HepG2 (cell line): ENCODE data around the gene POLDIP3. TPM values are rescaled to one million over a fixed set of nuclear protein-coding genes. Genes with fewer than 3 reads are reported as not detected.
A peak's percentile ranks its signal among the peaks of the same experiment; 100 is the strongest.

Experiments used
- ARHGAP35 ChIP-seq: sonication (generic); formaldehyde crosslinking; IDR thresholded peaks from 2 replicates; pipeline ENCODE4 v1.9.0; 2022; ENCODE audit warnings: mild to moderate bottlenecking, inconsistent platforms, moderate library complexity, missing genetic modification reagents, borderline replicate concordance
- CHD4 ChIP-seq: fragments of 200-600 bp; sonication (generic); IDR thresholded peaks from 2 replicates; pipeline ENCODE4 v1.7.0; 2017; ENCODE audit warnings: mild to moderate bottlenecking, low read length, borderline replicate concordance
- MTF1 ChIP-seq: sonication (generic); formaldehyde crosslinking; IDR thresholded peaks from 2 replicates; pipeline ENCODE4 v1.5.0; 2020; ENCODE audit warnings: missing genetic modification reagents
- MXI1 ChIP-seq: IDR thresholded peaks from 3 replicates; pipeline ENCODE4 v1.6.1; 2012; ENCODE audit warnings: low read depth, low read length, inconsistent platforms, borderline replicate concordance
- RFX5 ChIP-seq: IDR thresholded peaks from 2 replicates; pipeline ENCODE4 v1.6.1; 2011; ENCODE audit warnings: low read depth, low read length, improper control_type of control experiment
- SMAD3 ChIP-seq: sonication (generic); formaldehyde crosslinking; IDR thresholded peaks from 2 replicates; pipeline ENCODE4 v1.4.0; 2020; ENCODE audit warnings: missing genetic modification reagents
- ZFP36L2 ChIP-seq: sonication (generic); formaldehyde crosslinking; IDR thresholded peaks from 2 replicates; pipeline ENCODE4 v1.4.0; 2020; ENCODE audit warnings: missing genetic modification reagents
- ZFP41 ChIP-seq: sonication (generic); formaldehyde crosslinking; IDR thresholded peaks from 2 replicates; pipeline ENCODE4 v1.4.0; 2020; ENCODE audit warnings: mild to moderate bottlenecking, missing genetic modification reagents, borderline replicate concordance
- ZNF34 ChIP-seq: sonication (generic); formaldehyde crosslinking; IDR thresholded peaks from 2 replicates; pipeline ENCODE4 v1.4.0; 2020; ENCODE audit warnings: mild to moderate bottlenecking, missing genetic modification reagents, borderline replicate concordance
- ZNF367 ChIP-seq: sonication (generic); formaldehyde crosslinking; IDR thresholded peaks from 2 replicates; pipeline ENCODE4 v1.4.0; 2020; ENCODE audit warnings: missing genetic modification reagents, borderline replicate concordance
- ZNF570 ChIP-seq: sonication (generic); formaldehyde crosslinking; IDR thresholded peaks from 2 replicates; pipeline ENCODE4 v1.4.0; 2020; ENCODE audit warnings: mild to moderate bottlenecking, missing genetic modification reagents, borderline replicate concordance
- ZNF644 ChIP-seq: IDR thresholded peaks from 2 replicates; pipeline ENCODE4 v1.6.1; 2016; ENCODE audit warnings: low read depth
- polyA plus RNA-seq, 8 experiments: library from polyadenylated mRNA; depleted of rRNA in 3 of 8; stranded (reverse) in 7 of 8; unstranded in 1 of 8; fragments of >200 nt; fragmentation: Illumina TruSeq in 4 of 8; extraction: Trizol in 4 of 8; gene quantifications; 2 replicates each; pipeline versions ENCODE4 v1.2.1 to v1.2.3, GENCODE V29; 2011 to 2016; ENCODE audit warnings: low read depth in 4 of 8, missing spikeins in 1 of 8, mixed read lengths in 1 of 8; ENCODE audit not compliant: insufficient read depth in 1 of 8
- total RNA-seq, 5 experiments: library from RNA; depleted of rRNA; stranded (reverse); fragments of >200 nt; fragmentation: Illumina TruSeq; extraction: Trizol; gene quantifications; 2 replicates each; pipeline ENCODE4 v1.2.3, GENCODE V29; 2016; ENCODE audit warnings: low read depth in 1 of 5
- TF ChIP-seq, protein P1 (sequence below): sonication (generic); formaldehyde crosslinking; IDR thresholded peaks from 2 replicates; pipeline ENCODE4 v1.4.0; 2020; ENCODE audit warnings: missing genetic modification reagents
- TF ChIP-seq, protein P2 (sequence below): sonication (generic); formaldehyde crosslinking; IDR thresholded peaks from 2 replicates; pipeline ENCODE4 v1.4.0; 2020; ENCODE audit warnings: missing genetic modification reagents
- TF ChIP-seq, protein P3 (sequence below): sonication (generic); formaldehyde crosslinking; IDR thresholded peaks from 2 replicates; pipeline ENCODE4 v1.5.0; 2020; ENCODE audit warnings: missing genetic modification reagents
- TF ChIP-seq, protein P4 (sequence below): sonication (generic); formaldehyde crosslinking; IDR thresholded peaks from 2 replicates; pipeline ENCODE4 v1.4.0; 2020; ENCODE audit warnings: missing genetic modification reagents
- TF ChIP-seq, protein P5 (sequence below): IDR thresholded peaks from 2 replicates; pipeline ENCODE4 v1.6.1; 2016; ENCODE audit warnings: missing compliant biosample characterization, missing genetic modification reagents, borderline replicate concordance
- TF ChIP-seq, protein P6 (sequence below): sonication (generic); formaldehyde crosslinking; IDR thresholded peaks from 2 replicates; pipeline ENCODE4 v1.4.0; 2020; ENCODE audit warnings: mild to moderate bottlenecking, missing genetic modification reagents

The POLDIP3 gene
- total and polyA plus RNA-seq, 2 of the 13 experiments (the other 11 are each of a cell fraction or from before 2014, with no cell fraction given): 45.8 to 47.4 TPM

DNA sequence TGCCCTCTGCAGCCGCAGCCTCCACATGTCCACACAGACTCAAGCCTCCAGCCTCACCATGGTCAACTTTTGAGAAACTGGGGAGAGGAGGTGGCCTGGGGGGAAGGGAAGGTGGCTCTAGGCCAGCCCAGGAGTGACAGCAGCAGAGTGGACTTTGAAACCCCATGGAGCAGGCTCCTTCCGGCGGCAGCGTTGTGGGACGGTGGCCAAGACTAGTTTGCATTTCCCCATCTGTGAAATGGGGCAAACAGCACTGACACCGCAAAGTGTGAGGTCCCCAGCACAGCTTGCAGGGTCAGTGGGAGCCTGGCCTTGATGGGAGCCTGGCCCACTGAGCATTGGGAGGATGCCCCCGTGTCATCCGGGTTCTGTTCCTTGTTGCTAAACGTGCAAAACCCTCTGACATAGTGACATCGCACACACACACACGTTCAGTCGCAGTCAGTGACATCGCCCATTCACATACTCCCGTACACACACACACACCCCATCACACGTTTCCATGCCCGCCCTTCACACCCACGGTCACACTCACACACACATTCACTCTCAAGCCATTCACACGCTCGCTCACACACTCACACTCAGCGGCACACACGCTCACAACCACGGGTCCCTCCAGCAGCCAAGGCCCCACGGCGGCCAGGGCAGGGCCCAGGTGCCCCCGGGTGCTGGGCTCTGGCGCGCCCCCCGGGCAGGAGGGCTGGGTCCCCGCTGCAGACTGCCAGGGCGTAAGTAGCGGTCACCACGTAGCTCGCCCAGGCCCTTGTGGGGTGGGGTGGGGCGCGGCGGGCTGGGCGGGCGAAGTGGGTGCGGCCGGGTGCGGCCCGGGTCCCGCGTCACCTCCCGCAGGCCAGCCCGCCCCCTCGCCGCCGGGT lies 33.9 kb upstream of the POLDIP3 start (continued):
- TF ChIP-seq, protein P1, sequence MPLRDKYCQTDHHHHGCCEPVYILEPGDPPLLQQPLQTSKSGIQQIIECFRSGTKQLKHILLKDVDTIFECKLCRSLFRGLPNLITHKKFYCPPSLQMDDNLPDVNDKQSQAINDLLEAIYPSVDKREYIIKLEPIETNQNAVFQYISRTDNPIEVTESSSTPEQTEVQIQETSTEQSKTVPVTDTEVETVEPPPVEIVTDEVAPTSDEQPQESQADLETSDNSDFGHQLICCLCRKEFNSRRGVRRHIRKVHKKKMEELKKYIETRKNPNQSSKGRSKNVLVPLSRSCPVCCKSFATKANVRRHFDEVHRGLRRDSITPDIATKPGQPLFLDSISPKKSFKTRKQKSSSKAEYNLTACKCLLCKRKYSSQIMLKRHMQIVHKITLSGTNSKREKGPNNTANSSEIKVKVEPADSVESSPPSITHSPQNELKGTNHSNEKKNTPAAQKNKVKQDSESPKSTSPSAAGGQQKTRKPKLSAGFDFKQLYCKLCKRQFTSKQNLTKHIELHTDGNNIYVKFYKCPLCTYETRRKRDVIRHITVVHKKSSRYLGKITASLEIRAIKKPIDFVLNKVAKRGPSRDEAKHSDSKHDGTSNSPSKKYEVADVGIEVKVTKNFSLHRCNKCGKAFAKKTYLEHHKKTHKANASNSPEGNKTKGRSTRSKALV (CRISPR knock-in tag): peak; percentile 51; the same call in 1 of the 2 replicates
- TF ChIP-seq, protein P2, sequence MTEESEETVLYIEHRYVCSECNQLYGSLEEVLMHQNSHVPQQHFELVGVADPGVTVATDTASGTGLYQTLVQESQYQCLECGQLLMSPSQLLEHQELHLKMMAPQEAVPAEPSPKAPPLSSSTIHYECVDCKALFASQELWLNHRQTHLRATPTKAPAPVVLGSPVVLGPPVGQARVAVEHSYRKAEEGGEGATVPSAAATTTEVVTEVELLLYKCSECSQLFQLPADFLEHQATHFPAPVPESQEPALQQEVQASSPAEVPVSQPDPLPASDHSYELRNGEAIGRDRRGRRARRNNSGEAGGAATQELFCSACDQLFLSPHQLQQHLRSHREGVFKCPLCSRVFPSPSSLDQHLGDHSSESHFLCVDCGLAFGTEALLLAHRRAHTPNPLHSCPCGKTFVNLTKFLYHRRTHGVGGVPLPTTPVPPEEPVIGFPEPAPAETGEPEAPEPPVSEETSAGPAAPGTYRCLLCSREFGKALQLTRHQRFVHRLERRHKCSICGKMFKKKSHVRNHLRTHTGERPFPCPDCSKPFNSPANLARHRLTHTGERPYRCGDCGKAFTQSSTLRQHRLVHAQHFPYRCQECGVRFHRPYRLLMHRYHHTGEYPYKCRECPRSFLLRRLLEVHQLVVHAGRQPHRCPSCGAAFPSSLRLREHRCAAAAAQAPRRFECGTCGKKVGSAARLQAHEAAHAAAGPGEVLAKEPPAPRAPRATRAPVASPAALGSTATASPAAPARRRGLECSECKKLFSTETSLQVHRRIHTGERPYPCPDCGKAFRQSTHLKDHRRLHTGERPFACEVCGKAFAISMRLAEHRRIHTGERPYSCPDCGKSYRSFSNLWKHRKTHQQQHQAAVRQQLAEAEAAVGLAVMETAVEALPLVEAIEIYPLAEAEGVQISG (CRISPR knock-in tag): peak; percentile 74
- TF ChIP-seq SMAD3 (0 out of 2 replicates have a peak, but pooled peaks have one; percentile 47), CHD4 (peak; percentile 47; the same call in 1 of the 2 replicates), ZNF644 (CRISPR knock-in tag) (peak; percentile 87), MTF1 (CRISPR knock-in tag) (no peak), ZNF570 (no peak), RFX5 (no peak), ZFP41 (CRISPR knock-in tag) (no peak), ZFP36L2 (no peak), ZNF34 (CRISPR knock-in tag) (no peak), MXI1 (peak; percentile 70; the same call in 1 of the 3 replicates), ARHGAP35 (peak; percentile 64; the same call in 1 of the 2 replicates), ZNF367 (CRISPR knock-in tag) (0 out of 2 replicates have a peak, but pooled peaks have one; percentile 8)
- TF ChIP-seq, protein P3, sequence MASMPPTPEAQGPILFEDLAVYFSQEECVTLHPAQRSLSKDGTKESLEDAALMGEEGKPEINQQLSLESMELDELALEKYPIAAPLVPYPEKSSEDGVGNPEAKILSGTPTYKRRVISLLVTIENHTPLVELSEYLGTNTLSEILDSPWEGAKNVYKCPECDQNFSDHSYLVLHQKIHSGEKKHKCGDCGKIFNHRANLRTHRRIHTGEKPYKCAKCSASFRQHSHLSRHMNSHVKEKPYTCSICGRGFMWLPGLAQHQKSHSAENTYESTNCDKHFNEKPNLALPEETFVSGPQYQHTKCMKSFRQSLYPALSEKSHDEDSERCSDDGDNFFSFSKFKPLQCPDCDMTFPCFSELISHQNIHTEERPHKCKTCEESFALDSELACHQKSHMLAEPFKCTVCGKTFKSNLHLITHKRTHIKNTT: no peak
- TF ChIP-seq, protein P4, sequence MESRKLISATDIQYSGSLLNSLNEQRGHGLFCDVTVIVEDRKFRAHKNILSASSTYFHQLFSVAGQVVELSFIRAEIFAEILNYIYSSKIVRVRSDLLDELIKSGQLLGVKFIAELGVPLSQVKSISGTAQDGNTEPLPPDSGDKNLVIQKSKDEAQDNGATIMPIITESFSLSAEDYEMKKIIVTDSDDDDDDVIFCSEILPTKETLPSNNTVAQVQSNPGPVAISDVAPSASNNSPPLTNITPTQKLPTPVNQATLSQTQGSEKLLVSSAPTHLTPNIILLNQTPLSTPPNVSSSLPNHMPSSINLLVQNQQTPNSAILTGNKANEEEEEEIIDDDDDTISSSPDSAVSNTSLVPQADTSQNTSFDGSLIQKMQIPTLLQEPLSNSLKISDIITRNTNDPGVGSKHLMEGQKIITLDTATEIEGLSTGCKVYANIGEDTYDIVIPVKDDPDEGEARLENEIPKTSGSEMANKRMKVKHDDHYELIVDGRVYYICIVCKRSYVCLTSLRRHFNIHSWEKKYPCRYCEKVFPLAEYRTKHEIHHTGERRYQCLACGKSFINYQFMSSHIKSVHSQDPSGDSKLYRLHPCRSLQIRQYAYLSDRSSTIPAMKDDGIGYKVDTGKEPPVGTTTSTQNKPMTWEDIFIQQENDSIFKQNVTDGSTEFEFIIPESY (CRISPR knock-in tag): peak; percentile 72; the same call in 1 of the 2 replicates
- TF ChIP-seq, protein P5, sequence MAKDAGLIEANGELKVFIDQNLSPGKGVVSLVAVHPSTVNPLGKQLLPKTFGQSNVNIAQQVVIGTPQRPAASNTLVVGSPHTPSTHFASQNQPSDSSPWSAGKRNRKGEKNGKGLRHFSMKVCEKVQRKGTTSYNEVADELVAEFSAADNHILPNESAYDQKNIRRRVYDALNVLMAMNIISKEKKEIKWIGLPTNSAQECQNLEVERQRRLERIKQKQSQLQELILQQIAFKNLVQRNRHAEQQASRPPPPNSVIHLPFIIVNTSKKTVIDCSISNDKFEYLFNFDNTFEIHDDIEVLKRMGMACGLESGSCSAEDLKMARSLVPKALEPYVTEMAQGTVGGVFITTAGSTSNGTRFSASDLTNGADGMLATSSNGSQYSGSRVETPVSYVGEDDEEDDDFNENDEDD (CRISPR knock-in tag): 0 out of 2 replicates have a peak, but pooled peaks have one; percentile 19
- TF ChIP-seq, protein P6, sequence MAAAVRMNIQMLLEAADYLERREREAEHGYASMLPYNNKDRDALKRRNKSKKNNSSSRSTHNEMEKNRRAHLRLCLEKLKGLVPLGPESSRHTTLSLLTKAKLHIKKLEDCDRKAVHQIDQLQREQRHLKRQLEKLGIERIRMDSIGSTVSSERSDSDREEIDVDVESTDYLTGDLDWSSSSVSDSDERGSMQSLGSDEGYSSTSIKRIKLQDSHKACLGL (CRISPR knock-in tag): no peak
